Esophagus muscularis mucosa (tissue), 4 donors: ENCODE data around the gene C1orf21. TPM values are rescaled to one million over a fixed set of nuclear protein-coding genes. Genes with fewer than 3 reads are reported as not detected.
A peak's percentile ranks its signal among the peaks of the same experiment; 100 is the strongest.

Experiments used
- DNase-seq: peaks from one replicate; pipeline ENCODE4 v3.0.0-alpha.2; 2017; ENCODE audit errors: extremely low spot score
- H3K27ac ChIP-seq, 4 donors: fragments of 200-600 bp; sonication (generic); replicated peaks in 1 of 4; 1 replicate in 3 of 4; 2 replicates in 1 of 4; pipeline ENCODE4 v1.5.1; 2016 to 2019; ENCODE audit warnings: mild to moderate bottlenecking in 1 of 4
- H3K27me3 ChIP-seq, 4 donors: fragments of 200-600 bp; sonication (generic); one replicate each; pipeline versions ENCODE4 v1.5.1 to v1.6.0; 2016 to 2019
- H3K36me3 ChIP-seq, 4 donors: fragments of 200-600 bp; sonication (generic); one replicate each; pipeline ENCODE4 v1.5.1; 2016 to 2019
- H3K4me1 ChIP-seq, 4 donors: fragments of 200-600 bp; sonication (generic); one replicate each; pipeline ENCODE4 v1.5.1; 2016 to 2019
- H3K4me3 ChIP-seq, 4 donors: fragments of 200-600 bp; sonication (generic); 1 replicate in 2 of 4; 2 replicates in 2 of 4; pipeline ENCODE4 v1.5.1; 2016 to 2019; ENCODE audit warnings: mild to moderate bottlenecking in 4 of 4, moderate library complexity in 1 of 4
- H3K9me3 ChIP-seq, 4 donors: fragments of 200-600 bp; sonication (generic); 1 replicate in 3 of 4; 2 replicates in 1 of 4; pipeline ENCODE4 v1.5.1; 2016 to 2019
- CTCF ChIP-seq, 3 experiments: fragments of 200-600 bp in 2 of 3; fragments of 450-650 bp in 1 of 3; sonication (generic) in 2 of 3; IDR thresholded peaks; one replicate each; pipeline ENCODE4 v1.5.1; 2017 to 2019; ENCODE audit warnings: antibody characterized with exemption in 3 of 3, mild to moderate bottlenecking in 2 of 3, moderate library complexity in 1 of 3
- EP300 ChIP-seq: sonication (generic); formaldehyde crosslinking; IDR thresholded peaks from one replicate; pipeline ENCODE4 v1.6.1; 2017; ENCODE audit warnings: antibody characterized with exemption
- POLR2A ChIP-seq: fragments of 450-650 bp; IDR thresholded peaks from one replicate; pipeline ENCODE4 v1.6.1; 2017; ENCODE audit warnings: antibody characterized with exemption, moderate library complexity, mild to moderate bottlenecking, low read depth
- POLR2AphosphoS5 ChIP-seq, 2 donors: sonication (generic); formaldehyde crosslinking; IDR thresholded peaks; one replicate each; pipeline ENCODE4 v1.6.1; 2017; ENCODE audit warnings: antibody characterized with exemption in 2 of 2
- WGBS: methylation state at CpG from one replicate; pipeline ENCODE4 v1.1.5; 2018; 5-methylcytosine and 5-hydroxymethylcytosine counted together
- intact Hi-C: fragments of 100-400 bp; cut with DNase I; formaldehyde crosslinking; loops from one replicate; pipeline ENCODE4 v1.15.1; 2023
- total RNA-seq, 4 donors: library from RNA; depleted of rRNA; stranded (reverse); fragments of >200 nt; gene quantifications; one replicate each; pipeline versions ENCODE4 v1.1.0 to v1.2.1, GENCODE V29; 2016

The C1orf21 gene
- total RNA-seq, 4 donors from 2014 or later: 39.5 to 91.7 (median 58.8) TPM

- Histone ChIP-seq H3K4me1 (peaks cover 16 to 33% (median 24%) of the 10 kb centered on the region in 4 donors), H3K9me3 (no peaks in the 10 kb centered on the region), H3K27ac (no peak overlapping the region), H3K4me3 (no peak overlapping the region), H3K27me3 (no peaks in the 10 kb centered on the region), H3K36me3 (no peaks in the 10 kb centered on the region)
- TF ChIP-seq POLR2AphosphoS5 (IDR thresholded peaks at IDR 0.05): no peak
- no peak for TF ChIP-seq EP300
- no peak for TF ChIP-seq CTCF (IDR thresholded peaks at IDR 0.05)
- no peak for TF ChIP-seq POLR2A
- intact Hi-C loops: no loop called here
- 85% methylated on average over 2 of the region's 2 CpGs for WGBS
- DNase-seq: no peak
Measured at GRCh38 chr1:184637664-184638240, 250.9 kb downstream of the C1orf21 start.

- Histone ChIP-seq H3K27ac (no peak overlapping the region), H3K27me3 (no peaks in the 10 kb centered on the region), H3K4me1 (peaks cover 4 to 19% (median 12%) of the 10 kb centered on the region in 4 donors), H3K9me3 (no peaks in the 10 kb centered on the region), H3K36me3 (no peaks in the 10 kb centered on the region), H3K4me3 (no peak overlapping the region)
- DNase-seq: no peak
- intact Hi-C loops: no loop called here
- WGBS: 96% methylated on average over 2 of the region's 2 CpGs
- no peak for TF ChIP-seq POLR2A
- TF ChIP-seq EP300: no peak
- TF ChIP-seq POLR2AphosphoS5 (IDR thresholded peaks at IDR 0.05): no peak
- TF ChIP-seq CTCF (IDR thresholded peaks at IDR 0.05): no peak
Measured at GRCh38 chr1:184639205-184639604, 252.4 kb downstream of the C1orf21 start.

DNA sequence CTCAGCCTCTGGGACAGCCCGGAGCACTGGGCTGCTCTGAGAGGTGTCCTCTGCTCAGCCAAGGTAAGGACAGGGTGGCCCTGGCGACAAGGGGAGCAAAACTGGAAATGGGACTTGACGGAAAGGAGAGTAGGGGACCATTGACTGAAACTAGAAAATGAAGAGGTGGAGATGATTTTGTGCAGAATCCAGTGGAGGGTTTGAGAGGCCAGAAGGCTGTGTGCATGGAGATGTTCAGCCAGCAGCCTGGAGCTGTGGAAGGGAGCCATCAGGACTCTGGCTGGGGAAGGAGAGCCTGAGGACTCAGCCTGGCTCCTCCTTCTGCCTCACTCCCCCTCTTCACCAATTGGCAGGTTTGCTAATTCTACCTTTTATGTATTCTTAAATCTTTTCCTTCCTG is 253.7 kb downstream of the C1orf21 start:
- Histone ChIP-seq H3K36me3 (no peaks in the 10 kb centered on the region), H3K4me1 (peaks cover 0 to 14% (median 7%) of the 10 kb centered on the region in 4 donors), H3K27me3 (no peaks in the 10 kb centered on the region), H3K9me3 (no peaks in the 10 kb centered on the region), H3K27ac (no peak overlapping the region), H3K4me3 (no peak overlapping the region)
- WGBS: 94% methylated on average over 3 of the region's 3 CpGs
- intact Hi-C loops: no loop called here
- DNase-seq: peak; percentile 80
- TF ChIP-seq POLR2A (no peak), POLR2AphosphoS5 (IDR thresholded peaks at IDR 0.05) (no peak), CTCF (IDR thresholded peaks at IDR 0.05) (no peak), EP300 (no peak)

DNA sequence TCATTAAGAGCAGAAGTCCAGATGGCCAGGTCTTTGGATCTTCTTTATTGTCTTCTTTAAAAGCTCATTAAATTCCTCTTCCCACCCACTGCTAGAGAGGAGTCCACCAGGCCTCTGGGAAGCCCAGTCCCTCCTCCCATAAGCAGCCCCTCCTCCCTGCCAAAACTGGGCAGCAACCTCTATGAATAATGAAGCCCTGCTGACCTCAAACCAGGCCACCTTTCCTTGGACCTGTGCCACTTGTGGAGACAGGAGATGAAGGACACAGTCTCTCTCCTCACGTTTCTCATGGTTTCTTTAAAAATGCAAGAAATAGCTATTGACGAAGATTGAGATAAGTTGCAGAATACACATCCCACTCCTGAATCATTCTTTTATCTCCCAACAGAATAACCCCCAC is 255.1 kb downstream of the C1orf21 start:
- no peak for TF ChIP-seq CTCF (IDR thresholded peaks at IDR 0.05)

DNA sequence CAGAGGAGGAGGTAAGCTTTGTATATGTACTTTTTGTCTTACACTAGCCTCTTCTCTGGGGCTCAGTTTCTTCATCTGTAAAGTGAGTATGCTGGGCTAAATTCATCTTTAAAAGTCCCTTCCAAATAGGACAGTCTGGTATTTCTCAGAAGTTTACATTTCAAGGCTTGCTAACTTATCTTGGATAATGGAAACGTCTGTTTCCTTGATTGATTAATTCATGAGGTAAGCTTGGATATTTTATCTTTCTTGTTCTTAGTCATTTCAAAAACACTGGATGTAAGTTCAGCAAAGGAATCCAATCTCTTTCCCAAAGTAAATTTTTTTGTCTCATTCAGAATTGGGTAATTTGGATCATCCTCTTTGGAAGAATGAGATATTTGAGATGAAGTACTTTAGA is 256.8 kb downstream of the C1orf21 start:
- no peak for DNase-seq
- intact Hi-C loops: no loop called here
- Histone ChIP-seq H3K27ac (no peak overlapping the region), H3K4me1 (peaks cover 3 to 10% (median 8%) of the 10 kb centered on the region in 4 donors), H3K36me3 (no peaks in the 10 kb centered on the region), H3K4me3 (no peak overlapping the region), H3K9me3 (no peaks in the 10 kb centered on the region), H3K27me3 (no peaks in the 10 kb centered on the region)
- TF ChIP-seq POLR2A (no peak), POLR2AphosphoS5 (IDR thresholded peaks at IDR 0.05) (no peak), CTCF (IDR thresholded peaks at IDR 0.05) (no peak), EP300 (no peak)
- 48% methylated on average over 1 of the region's 1 CpG for WGBS

More for the DNA sequence above, 255.1 kb downstream of the C1orf21 start:
- Histone ChIP-seq H3K27ac (no peak overlapping the region), H3K4me3 (no peak overlapping the region), H3K36me3 (no peaks in the 10 kb centered on the region), H3K4me1 (peaks cover 0 to 6% (median 5%) of the 10 kb centered on the region in 4 donors), H3K9me3 (no peaks in the 10 kb centered on the region), H3K27me3 (no peaks in the 10 kb centered on the region)
- intact Hi-C loops: no loop called here
- WGBS: 90% methylated on average over 2 of the region's 2 CpGs
- DNase-seq: peak; percentile 14
